ENCODE results near the gene HOXA6. TPM values are rescaled to one million over a fixed set of nuclear protein-coding genes. Genes with fewer than 3 reads are reported as not detected.

Gene HOXA6
- total and polyA plus RNA-seq, 11 donors, result not detected

DNA sequence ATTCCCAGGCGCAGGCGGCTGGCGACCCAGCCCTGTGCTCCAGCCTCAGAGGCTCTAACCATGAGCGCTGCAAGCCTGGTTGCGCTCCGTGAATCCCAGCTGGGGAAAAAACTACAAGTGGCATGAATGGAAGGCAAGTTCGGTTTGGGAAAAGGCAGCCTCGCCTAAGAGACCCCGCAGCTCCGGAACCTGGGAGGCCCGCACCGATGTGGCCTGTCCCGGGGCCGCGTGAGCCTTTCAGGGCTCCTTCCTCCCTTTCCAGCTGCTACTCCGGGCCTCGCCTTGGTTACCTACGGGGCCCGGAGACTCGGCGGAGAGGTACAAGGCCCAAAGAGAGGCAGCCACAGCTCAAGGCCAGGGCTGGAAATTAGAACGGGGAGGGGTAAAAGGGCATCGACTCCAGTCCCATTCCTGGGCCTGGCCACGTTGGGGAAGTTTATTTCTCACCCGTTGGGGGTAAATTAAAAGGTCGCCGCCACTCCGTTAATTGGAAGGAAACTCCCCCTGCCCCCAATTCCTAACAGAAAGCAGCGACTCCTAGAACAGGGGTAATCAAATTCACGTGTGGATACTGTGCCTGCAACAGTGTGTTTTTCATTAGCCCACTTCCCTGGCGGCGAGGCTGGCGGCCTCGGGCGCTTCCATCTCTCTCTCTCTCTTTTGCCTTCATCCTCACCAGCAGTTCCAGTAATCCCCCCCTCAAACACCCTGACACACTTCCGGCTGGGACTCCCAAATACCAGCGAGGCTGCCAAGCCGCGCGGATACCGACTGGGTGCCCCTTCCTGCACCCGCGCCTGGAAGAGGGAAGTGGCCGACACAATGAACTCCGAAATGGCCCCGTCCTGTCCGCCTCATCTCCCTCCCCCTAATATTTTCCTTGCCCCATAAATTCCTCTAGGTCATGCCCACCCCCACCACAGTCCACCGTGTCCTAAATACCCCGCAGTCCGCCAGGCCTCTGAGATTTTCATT, 19.2 kb upstream of the HOXA6 start:
- Histone ChIP-seq H3K4me3 (peak overlapping the region in 2 of 12 donors; percentile 17 to 51), H3K9me3 (no peaks in the 10 kb centered on the region), H3K4me1 (peaks cover 0 to 49% (median 7%) of the 10 kb centered on the region in 12 donors), H3K27me3 (peaks cover 82 to 100% (median 99%) of the 10 kb centered on the region in 9 donors), H3K27ac (peak overlapping the region in 1 of 12 donors; percentile 91), H3K36me3 (no peaks in the 10 kb centered on the region)
- ATAC-seq (no peak), DNase-seq (peak in 2 of 5 donors; percentile 16 to 62)
- intact Hi-C loops (cut with DNase I), result loop anchor here in 7 of 10 donors (10.0 kb wide), 6 partner anchors 802 to 1312 kb away; no protein-coding TSS in a partner anchor
- 4 to 9% (median 6%) methylated on average over 43 to 50 of the region's 50 CpGs for WGBS, 4 donors
- TF ChIP-seq POLR2A (IDR thresholded peaks at IDR 0.05), result no peak
- TF ChIP-seq, protein P1, sequence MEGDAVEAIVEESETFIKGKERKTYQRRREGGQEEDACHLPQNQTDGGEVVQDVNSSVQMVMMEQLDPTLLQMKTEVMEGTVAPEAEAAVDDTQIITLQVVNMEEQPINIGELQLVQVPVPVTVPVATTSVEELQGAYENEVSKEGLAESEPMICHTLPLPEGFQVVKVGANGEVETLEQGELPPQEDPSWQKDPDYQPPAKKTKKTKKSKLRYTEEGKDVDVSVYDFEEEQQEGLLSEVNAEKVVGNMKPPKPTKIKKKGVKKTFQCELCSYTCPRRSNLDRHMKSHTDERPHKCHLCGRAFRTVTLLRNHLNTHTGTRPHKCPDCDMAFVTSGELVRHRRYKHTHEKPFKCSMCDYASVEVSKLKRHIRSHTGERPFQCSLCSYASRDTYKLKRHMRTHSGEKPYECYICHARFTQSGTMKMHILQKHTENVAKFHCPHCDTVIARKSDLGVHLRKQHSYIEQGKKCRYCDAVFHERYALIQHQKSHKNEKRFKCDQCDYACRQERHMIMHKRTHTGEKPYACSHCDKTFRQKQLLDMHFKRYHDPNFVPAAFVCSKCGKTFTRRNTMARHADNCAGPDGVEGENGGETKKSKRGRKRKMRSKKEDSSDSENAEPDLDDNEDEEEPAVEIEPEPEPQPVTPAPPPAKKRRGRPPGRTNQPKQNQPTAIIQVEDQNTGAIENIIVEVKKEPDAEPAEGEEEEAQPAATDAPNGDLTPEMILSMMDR (IDR thresholded peaks at IDR 0.05), result no peak

GRCh38 chr7:27165996-27166530, 18.5 kb upstream of the HOXA6 start:
- Histone ChIP-seq H3K36me3 (no peaks in the 10 kb centered on the region), H3K4me3 (peak overlapping the region in 7 of 12 donors; percentile 4 to 51 (median 7)), H3K27me3 (peaks cover 76 to 100% (median 99%) of the 10 kb centered on the region in 9 donors), H3K4me1 (peaks cover 0 to 53% (median 12%) of the 10 kb centered on the region in 12 donors), H3K27ac (peak overlapping the region in 1 of 12 donors; percentile 91), H3K9me3 (no peaks in the 10 kb centered on the region)
- WGBS, 4 donors, result 5 to 8% (median 7%) methylated on average over 21 to 46 of the region's 46 CpGs
- TF ChIP-seq, protein P1 (IDR thresholded peaks at IDR 0.05), result no peak
- TF ChIP-seq POLR2A (IDR thresholded peaks at IDR 0.05), result no peak
- ATAC-seq (no peak), DNase-seq (peak in 1 of 5 donors; percentile 6)
- intact Hi-C loops (cut with DNase I), result loop anchor here in 7 of 10 donors (10.0 kb wide), 6 partner anchors 801 to 1311 kb away; no protein-coding TSS in a partner anchor

DNA sequence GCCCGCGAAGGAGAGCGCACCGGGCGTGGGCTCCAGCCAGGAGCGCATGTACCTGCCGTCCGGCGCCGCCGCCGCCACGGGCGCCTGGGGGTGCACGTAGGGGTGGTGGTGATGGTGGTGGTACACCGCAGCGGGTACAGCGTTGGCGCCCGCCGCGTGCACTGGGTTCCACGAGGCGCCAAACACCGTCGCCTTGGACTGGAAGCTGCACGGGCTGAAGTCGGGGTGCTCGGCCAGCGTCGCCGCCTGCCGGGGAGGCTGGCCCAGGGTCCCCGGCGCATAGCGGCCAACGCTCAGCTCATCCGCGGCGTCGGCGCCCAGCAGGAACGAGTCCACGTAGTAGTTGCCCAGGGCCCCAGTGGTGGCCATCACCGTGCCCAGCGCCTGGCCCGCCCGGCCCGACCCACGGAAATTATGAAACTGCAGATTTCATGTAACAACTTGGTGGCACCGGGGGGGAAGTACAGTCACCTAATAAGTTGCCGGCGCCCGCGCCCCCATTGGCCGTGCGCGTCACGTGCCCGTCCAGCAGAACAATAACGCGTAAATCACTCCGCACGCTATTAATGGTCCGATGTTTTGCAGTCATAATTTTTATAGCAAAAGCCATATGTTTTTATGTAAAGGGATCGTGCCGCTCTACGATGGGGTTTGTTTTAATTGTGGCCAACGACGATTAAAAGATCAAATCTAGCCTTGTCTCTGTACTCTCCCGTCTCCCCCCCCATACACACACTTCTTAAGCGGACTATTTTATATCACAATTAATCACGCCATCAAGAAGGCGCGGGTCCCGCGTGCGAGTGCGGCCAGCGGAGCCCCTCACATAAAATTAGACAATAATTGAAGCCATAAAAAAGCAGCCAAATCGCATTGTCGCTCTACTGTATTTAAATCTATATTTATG, 17.8 kb upstream of the HOXA6 start, which contains the start of gene HOXA9:
HOXA9 (minus strand) TSS at position 449 of the 907 bp plus-strand sequence; CDS start at position 369, 80 bp downstream.
- Histone ChIP-seq H3K36me3 (no peaks in the 10 kb centered on the region), H3K27ac (peak within 1 kb of the TSS in 1 of 12 donors; percentile 91), H3K4me3 (peak within 1 kb of the TSS in 11 of 12 donors; percentile 6 to 51 (median 17)), H3K9me3 (no peaks in the 10 kb centered on the region), H3K27me3 (peaks cover 79 to 100% (median 98%) of the 10 kb centered on the region in 9 donors), H3K4me1 (peaks cover 0 to 60% (median 19%) of the 10 kb centered on the region in 12 donors)
- peak in 2 of 5 donors; percentile 33 to 74 for DNase-seq
- WGBS, 4 donors, result 4 to 7% (median 6%) methylated on average over 50 to 82 of the region's 82 CpGs
- no peak for ATAC-seq
- intact Hi-C loops (cut with DNase I), result loop anchor here in 7 of 10 donors (10.0 kb wide), 6 partner anchors 801 to 1311 kb away; no protein-coding TSS in a partner anchor
- TF ChIP-seq, protein P1 (IDR thresholded peaks at IDR 0.05), result peak in 1 of 12 donors; percentile 8
- no peak for TF ChIP-seq POLR2A (IDR thresholded peaks at IDR 0.05)

All from heart left ventricle (tissue), 16 donors.